GM23338 (cell line): Measurements from ENCODE around the gene SH3RF2. TPM values are rescaled to one million over a fixed set of nuclear protein-coding genes. Genes with fewer than 3 reads are reported as not detected.

Source experiments
- ATAC-seq: fragments of 200-7000 bp; cut with Tn5 transposase; 3 replicates; pipeline ENCODE4 v1.9.1; 2020
- DNase-seq: peaks from one replicate; pipeline ENCODE4 v3.0.0-alpha.2; 2015; ENCODE audit warnings: low spot score
- H2AFZ ChIP-seq: fragments of 200-600 bp; sonication (generic); 2 replicates; pipeline ENCODE4 v1.8.0; 2016; ENCODE audit warnings: antibody characterized with exemption, mild to moderate bottlenecking, moderate library complexity
- H3F3A ChIP-seq: fragments of 200-600 bp; sonication (generic); replicated peaks from 2 replicates; pipeline ENCODE4 v1.8.0; 2017; ENCODE audit warnings: antibody characterized with exemption, mixed run types, low read depth
- H3K27ac ChIP-seq: fragments of 200-600 bp; sonication (generic); 2 replicates; pipeline ENCODE4 v1.6.1; 2016; ENCODE audit warnings: low read depth
- H3K27me3 ChIP-seq: fragments of 200-600 bp; sonication (generic); 2 replicates; pipeline ENCODE4 v1.8.0; 2016; ENCODE audit warnings: mild to moderate bottlenecking, mixed run types, moderate library complexity; ENCODE audit not compliant: insufficient read depth
- H3K36me3 ChIP-seq: fragments of 200-600 bp; sonication (generic); 2 replicates; pipeline ENCODE4 v1.8.0; 2016; ENCODE audit warnings: mild to moderate bottlenecking; ENCODE audit not compliant: insufficient read depth
- H3K4me1 ChIP-seq: fragments of 200-600 bp; sonication (generic); 2 replicates; pipeline ENCODE4 v1.8.0; 2016; ENCODE audit warnings: mild to moderate bottlenecking, moderate library complexity; ENCODE audit not compliant: insufficient read depth
- H3K4me2 ChIP-seq: fragments of 200-600 bp; sonication (generic); 2 replicates; pipeline ENCODE4 v1.7.1; 2017; ENCODE audit warnings: mixed run types
- H3K4me3 ChIP-seq: fragments of 200-600 bp; sonication (generic); 2 replicates; pipeline ENCODE4 v1.6.1; 2016; ENCODE audit warnings: mixed run types
- H3K79me2 ChIP-seq: fragments of 200-600 bp; sonication (generic); replicated peaks from 2 replicates; pipeline ENCODE4 v1.8.0; 2017; ENCODE audit warnings: mild to moderate bottlenecking; ENCODE audit not compliant: insufficient read depth
- H3K9me2 ChIP-seq: fragments of 200-600 bp; sonication (generic); 2 replicates; pipeline ENCODE4 v1.8.0; 2017; ENCODE audit not compliant: insufficient read depth
- H4K20me1 ChIP-seq: fragments of 200-600 bp; sonication (generic); replicated peaks from 2 replicates; pipeline ENCODE4 v1.8.0; 2017; ENCODE audit warnings: mild to moderate bottlenecking; ENCODE audit not compliant: insufficient read depth
- H3K27ac Mint-ChIP-seq: 2 replicates; pipeline ENCODE4 v1.8.0; 2020; ENCODE audit warnings: inconsistent platforms, mild to moderate bottlenecking, moderate library complexity, mixed read lengths
- H3K27me3 Mint-ChIP-seq: 3 replicates; pipeline ENCODE4 v1.8.0; 2022; ENCODE audit warnings: low read depth, mild to moderate bottlenecking, moderate library complexity, mixed read lengths, inconsistent platforms; ENCODE audit not compliant: insufficient read depth, poor library complexity
- H3K36me3 Mint-ChIP-seq: 3 replicates; pipeline ENCODE4 v1.8.0; 2021; ENCODE audit warnings: low read depth, mild to moderate bottlenecking, inconsistent platforms, moderate library complexity, mixed read lengths
- H3K4me1 Mint-ChIP-seq: 3 replicates; pipeline ENCODE4 v1.8.0; 2020; ENCODE audit warnings: mild to moderate bottlenecking, inconsistent platforms, mixed read lengths
- H3K4me3 Mint-ChIP-seq: 3 replicates; pipeline ENCODE4 v1.8.0; 2021; ENCODE audit warnings: moderate library complexity, mild to moderate bottlenecking, inconsistent platforms, mixed read lengths
- H3K9me3 Mint-ChIP-seq: 3 replicates; pipeline ENCODE4 v1.8.0; 2020; ENCODE audit warnings: moderate library complexity, mild to moderate bottlenecking, inconsistent platforms, mixed read lengths
- CREB1 ChIP-seq: fragments of 250-450 bp; sonication (Bioruptor Pico); IDR thresholded peaks from 2 replicates; pipeline ENCODE4 v1.5.0; 2020; ENCODE audit warnings: low read depth, mild to moderate bottlenecking, moderate library complexity
- CTCF ChIP-seq, 2 experiments: fragments of 200-600 bp in 1 of 2; sonication (generic) in 1 of 2; conservative IDR thresholded peaks; 2 replicates each; pipeline versions ENCODE4 v1.5.1 to v1.6.1; 2016 to 2017; ENCODE audit warnings: antibody characterized with exemption in 2 of 2, low read depth in 2 of 2, mild to moderate bottlenecking in 2 of 2, moderate library complexity in 1 of 2
- EZH2 ChIP-seq: fragments of 200-600 bp; sonication (generic); IDR thresholded peaks from one replicate; pipeline ENCODE4 v1.8.0; 2017; ENCODE audit warnings: antibody characterized with exemption, mild to moderate bottlenecking, low read depth; ENCODE audit not compliant: unreplicated experiment
- EZH2phosphoT487 ChIP-seq: fragments of 200-600 bp; sonication (generic); IDR thresholded peaks from one replicate; pipeline ENCODE4 v1.8.1; 2018; ENCODE audit warnings: antibody characterized with exemption; ENCODE audit not compliant: unreplicated experiment
- JUNB ChIP-seq: IDR thresholded peaks from one replicate; pipeline ENCODE4 v1.6.1; 2016; ENCODE audit warnings: antibody characterized with exemption; ENCODE audit not compliant: unreplicated experiment
- NANOG ChIP-seq: IDR thresholded peaks from 2 replicates; pipeline ENCODE4 v1.6.1; 2016; ENCODE audit warnings: antibody characterized with exemption, borderline replicate concordance
- POLR2AphosphoS5 ChIP-seq: IDR thresholded peaks from 2 replicates; pipeline ENCODE4 v1.6.1; 2016; ENCODE audit warnings: antibody characterized with exemption, low read depth
- REST ChIP-seq: IDR thresholded peaks from one replicate; pipeline ENCODE4 v1.6.1; 2018; ENCODE audit warnings: antibody characterized with exemption; ENCODE audit not compliant: unreplicated experiment
- STAT1 ChIP-seq: IDR thresholded peaks from one replicate; pipeline ENCODE4 v1.6.1; 2016; ENCODE audit warnings: antibody characterized with exemption; ENCODE audit not compliant: unreplicated experiment
- ZNF114 ChIP-seq: fragments of 250-450 bp; sonication (Bioruptor Pico); IDR thresholded peaks from 2 replicates; pipeline ENCODE4 v1.5.0; 2020; ENCODE audit warnings: mild to moderate bottlenecking, moderate library complexity
- ZNF331 ChIP-seq: fragments of 250-450 bp; sonication (Bioruptor Pico); IDR thresholded peaks from 2 replicates; pipeline ENCODE4 v1.5.0; 2020; ENCODE audit warnings: low read depth, mild to moderate bottlenecking, moderate library complexity
- ZNF462 ChIP-seq: fragments of 250-450 bp; sonication (Bioruptor Pico); IDR thresholded peaks from 2 replicates; pipeline ENCODE4 v1.5.0; 2020; ENCODE audit warnings: mild to moderate bottlenecking, moderate library complexity
- polyA plus RNA-seq: library from polyadenylated mRNA; unstranded; fragments of >200 nt; fragmentation: Nextera tagmentation; extraction: Ambion mirVana; gene quantifications from 2 replicates; pipeline ENCODE4 v1.2.1, GENCODE V29; 2016
- total RNA-seq: library from RNA; depleted of rRNA; stranded (reverse); fragments of >200 nt; shearing (Covaris generic); gene quantifications from 2 replicates; pipeline ENCODE4 v1.2.3, GENCODE V29; 2014
- TF ChIP-seq, protein P1 (sequence below): IDR thresholded peaks from 2 replicates; pipeline ENCODE4 v1.6.1; 2016; ENCODE audit warnings: antibody characterized with exemption

The SH3RF2 gene
- total and polyA plus RNA-seq, 2 experiments from 2014 or later: 1.7 to 2.4 TPM

DNA sequence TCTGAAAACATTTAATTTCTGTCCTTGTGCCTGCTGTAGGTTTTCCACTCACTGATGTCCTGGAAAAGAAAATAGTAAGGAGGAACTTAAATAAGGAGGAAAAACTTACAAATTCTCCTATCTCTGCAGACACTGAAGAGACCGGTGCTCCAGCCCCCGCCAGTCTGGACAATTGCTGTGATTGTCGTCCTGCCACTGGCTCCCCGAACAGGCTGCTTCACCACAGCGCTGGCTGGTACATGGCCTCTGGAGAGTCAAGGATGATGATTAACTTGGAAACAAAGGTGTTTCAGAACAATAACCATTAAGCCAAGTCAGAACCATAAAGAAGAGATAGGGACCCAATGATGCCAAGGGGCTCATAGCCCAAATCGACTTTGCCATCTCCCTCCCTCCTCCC is 161.7 kb downstream of the SH3RF2 start:
- no peak overlapping the region for H2AFZ ChIP-seq
- no peak overlapping the region for H3K4me3 Mint-ChIP-seq
- ATAC-seq (no peak), DNase-seq (no peak)
- TF ChIP-seq POLR2AphosphoS5 (no peak), REST (no peak), CTCF (conservative IDR thresholded peaks at IDR 0.05; ENCODE audit: low read depth in 2 of 2) (no peak), EZH2 (no peak), CREB1 (no peak), NANOG (no peak), ZNF331 (CRISPR knock-in tag) (no peak), STAT1 (no peak), JUNB (no peak), ZNF462 (CRISPR knock-in tag) (no peak), EZH2phosphoT487 (no peak), ZNF114 (no peak)
- TF ChIP-seq, protein P1, sequence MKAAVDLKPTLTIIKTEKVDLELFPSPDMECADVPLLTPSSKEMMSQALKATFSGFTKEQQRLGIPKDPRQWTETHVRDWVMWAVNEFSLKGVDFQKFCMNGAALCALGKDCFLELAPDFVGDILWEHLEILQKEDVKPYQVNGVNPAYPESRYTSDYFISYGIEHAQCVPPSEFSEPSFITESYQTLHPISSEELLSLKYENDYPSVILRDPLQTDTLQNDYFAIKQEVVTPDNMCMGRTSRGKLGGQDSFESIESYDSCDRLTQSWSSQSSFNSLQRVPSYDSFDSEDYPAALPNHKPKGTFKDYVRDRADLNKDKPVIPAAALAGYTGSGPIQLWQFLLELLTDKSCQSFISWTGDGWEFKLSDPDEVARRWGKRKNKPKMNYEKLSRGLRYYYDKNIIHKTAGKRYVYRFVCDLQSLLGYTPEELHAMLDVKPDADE: no peak
- no peak overlapping the region for H3K4me3 ChIP-seq
- no peaks in the 10 kb centered on the region for H3K36me3 Mint-ChIP-seq
- no peak overlapping the region for H3K27ac Mint-ChIP-seq
- H3K4me1 Mint-ChIP-seq: peaks cover 20% of the 10 kb centered on the region
- no peaks in the 10 kb centered on the region for H3K9me2 ChIP-seq
- no peaks in the 10 kb centered on the region for H3K79me2 ChIP-seq
- H3K4me1 ChIP-seq: peaks cover 10% of the 10 kb centered on the region; the same call in 1 of the 2 replicates
- H4K20me1 ChIP-seq: no peaks in the 10 kb centered on the region
- H3K4me2 ChIP-seq: no peak overlapping the region
- H3K27ac ChIP-seq: no peak overlapping the region
- H3K27me3 Mint-ChIP-seq: peaks cover 4% of the 10 kb centered on the region
- no peaks in the 10 kb centered on the region; the same call in 2 of the 3 replicates for H3K9me3 Mint-ChIP-seq
- H3K36me3 ChIP-seq: no peaks in the 10 kb centered on the region
- H3K27me3 ChIP-seq: no peaks in the 10 kb centered on the region
- no peaks in the 10 kb centered on the region for H3F3A ChIP-seq
